ENCODE measurements around the gene SBK2. TPM values are rescaled to one million over a fixed set of nuclear protein-coding genes. Genes with fewer than 3 reads are reported as not detected.
A peak's percentile ranks its signal among the peaks of the same experiment; 100 is the strongest.

The SBK2 gene
- total RNA-seq, 1 experiment from 2014 or later: not detected

GRCh38 chr19:55503502-55504251 lies 33.3 kb downstream of the SBK2 start:
- no peaks in the 10 kb centered on the region for H3F3A ChIP-seq (ENCODE audit: low read length, unreplicated experiment)
- H3K27me3 ChIP-seq (ENCODE audit: low read length): no peaks in the 10 kb centered on the region
- intact Hi-C loops (cut with micrococcal nuclease): loop anchor here (1.0 to 5.0 kb wide), 2 partner anchors 35 to 361 kb away; no protein-coding TSS in a partner anchor
- H3K4me2 ChIP-seq (ENCODE audit: low read length): peak overlapping the region; percentile 72
- BruUV-seq (replicated peaks): no TSS peak
- peak overlapping the region; percentile 85 for H2AFZ ChIP-seq (ENCODE audit: low read length)
- no peak overlapping the region for H3K27ac ChIP-seq (ENCODE audit: low read length)
- no peaks in the 10 kb centered on the region for H3K36me3 ChIP-seq (ENCODE audit: low read depth, low read length)
- ATAC-seq: peak; percentile 94
- peak; percentile 84 for DNase-seq
- no peak overlapping the region for H3K9ac ChIP-seq (ENCODE audit: low read length)
- no peaks in the 10 kb centered on the region for H4K20me1 ChIP-seq (ENCODE audit: low read length)
- no peaks in the 10 kb centered on the region; the same call in 1 of the 2 replicates for H3K4me1 ChIP-seq (ENCODE audit: insufficient read depth, low read length)
- H3K9me3 ChIP-seq (ENCODE audit: low read length): no peaks in the 10 kb centered on the region
- H3K79me2 ChIP-seq (ENCODE audit: low read length): no peaks in the 10 kb centered on the region
- POLR2A ChIA-PET (ENCODE audit: unreplicated experiment): interaction anchor here (0.5 kb wide), 1 partner anchor 165 kb away, joined by 3 read pairs; no protein-coding TSS in a partner anchor
- CTCF ChIA-PET: interaction anchor here (0.5 to 1.7 kb wide), 17 partner anchors 9 to 668 kb away, joined by 3 to 33 read pairs (median 4); partner anchors contain the start of genes FIZ1, ISOC2, NAT14 and SSC5D
- no peak for TF ChIP-seq EZH2phosphoT487 (IDR thresholded peaks at IDR 0.05; ENCODE audit: borderline replicate concordance, low read length)
- TF ChIP-seq, protein P1, sequence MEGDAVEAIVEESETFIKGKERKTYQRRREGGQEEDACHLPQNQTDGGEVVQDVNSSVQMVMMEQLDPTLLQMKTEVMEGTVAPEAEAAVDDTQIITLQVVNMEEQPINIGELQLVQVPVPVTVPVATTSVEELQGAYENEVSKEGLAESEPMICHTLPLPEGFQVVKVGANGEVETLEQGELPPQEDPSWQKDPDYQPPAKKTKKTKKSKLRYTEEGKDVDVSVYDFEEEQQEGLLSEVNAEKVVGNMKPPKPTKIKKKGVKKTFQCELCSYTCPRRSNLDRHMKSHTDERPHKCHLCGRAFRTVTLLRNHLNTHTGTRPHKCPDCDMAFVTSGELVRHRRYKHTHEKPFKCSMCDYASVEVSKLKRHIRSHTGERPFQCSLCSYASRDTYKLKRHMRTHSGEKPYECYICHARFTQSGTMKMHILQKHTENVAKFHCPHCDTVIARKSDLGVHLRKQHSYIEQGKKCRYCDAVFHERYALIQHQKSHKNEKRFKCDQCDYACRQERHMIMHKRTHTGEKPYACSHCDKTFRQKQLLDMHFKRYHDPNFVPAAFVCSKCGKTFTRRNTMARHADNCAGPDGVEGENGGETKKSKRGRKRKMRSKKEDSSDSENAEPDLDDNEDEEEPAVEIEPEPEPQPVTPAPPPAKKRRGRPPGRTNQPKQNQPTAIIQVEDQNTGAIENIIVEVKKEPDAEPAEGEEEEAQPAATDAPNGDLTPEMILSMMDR (conservative IDR thresholded peaks at IDR 0.05; ENCODE audit: low read depth, low read length): peak; percentile 98
- H3K9me2 ChIP-seq (replicated peaks; ENCODE audit: low read length): no peaks in the 10 kb centered on the region
- H3K4me3 ChIP-seq (ENCODE audit: low read length): peak overlapping the region; percentile 51; the same call in 1 of the 2 replicates

DNA sequence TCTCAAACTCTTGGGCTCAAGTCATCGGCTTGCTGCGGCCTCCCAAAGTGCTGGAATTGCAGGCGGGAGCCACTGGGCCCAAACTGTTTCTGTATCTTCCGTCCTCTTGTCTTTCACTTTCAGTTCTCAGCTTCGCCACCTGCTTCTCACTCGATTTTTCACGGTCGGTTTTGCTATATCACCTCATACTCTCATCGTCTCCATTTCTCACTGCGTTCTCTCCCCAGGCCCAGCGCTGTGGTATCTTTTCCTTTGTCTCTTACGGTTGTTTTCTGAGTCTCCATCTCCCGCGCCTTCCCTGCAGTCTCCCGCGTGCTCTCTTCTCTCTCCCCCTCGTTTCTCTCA lies 33.8 kb downstream of the SBK2 start:
- Histone ChIP-seq H3K36me3 (ENCODE audit: low read depth, low read length) (no peaks in the 10 kb centered on the region), H2AFZ (ENCODE audit: low read length) (peak overlapping the region; percentile 85; the same call in 1 of the 2 replicates), H3K9me3 (ENCODE audit: low read length) (no peaks in the 10 kb centered on the region), H3K9ac (ENCODE audit: low read length) (no peak overlapping the region), H3K4me2 (ENCODE audit: low read length) (no peak overlapping the region), H3K4me1 (ENCODE audit: insufficient read depth, low read length) (no peaks in the 10 kb centered on the region; the same call in 1 of the 2 replicates), H3K27me3 (ENCODE audit: low read length) (no peaks in the 10 kb centered on the region), H3F3A (ENCODE audit: low read length, unreplicated experiment) (no peaks in the 10 kb centered on the region), H3K9me2 (replicated peaks; ENCODE audit: low read length) (no peaks in the 10 kb centered on the region), H3K4me3 (ENCODE audit: low read length) (no peak overlapping the region), H4K20me1 (ENCODE audit: low read length) (no peaks in the 10 kb centered on the region), H3K79me2 (ENCODE audit: low read length) (no peaks in the 10 kb centered on the region), H3K27ac (ENCODE audit: low read length) (no peak overlapping the region)
- ChIA-PET POLR2A (ENCODE audit: unreplicated experiment) (no interaction called here), CTCF (interaction anchor here (0.6 to 1.7 kb wide), 4 partner anchors 25 to 362 kb away, joined by 4 to 33 read pairs (median 4); no protein-coding TSS in a partner anchor)
- TF ChIP-seq EZH2 (IDR thresholded peaks at IDR 0.05; ENCODE audit: low read length, unreplicated experiment): no peak
- TF ChIP-seq, protein P1 (conservative IDR thresholded peaks at IDR 0.05; ENCODE audit: low read depth, low read length): no peak
- no peak for TF ChIP-seq EZH2phosphoT487 (IDR thresholded peaks at IDR 0.05; ENCODE audit: borderline replicate concordance, low read length)
- ATAC-seq (no peak), DNase-seq (no peak)
- intact Hi-C loops (cut with micrococcal nuclease): loop anchor here (5.0 kb wide), 1 partner anchor 361 kb away; no protein-coding TSS in a partner anchor
- BruUV-seq (replicated peaks): no TSS peak
